Embryonic facial prominence (tissue), 1 donor: ENCODE measurements around the gene ATOX1.
A peak's percentile ranks its signal among the peaks of the same experiment; 100 is the strongest.

Source experiments
- DNase-seq: peaks from one replicate; pipeline ENCODE4 v3.0.0-alpha.2; 2016; ENCODE audit errors: extremely low spot score

The ATOX1 gene

GRCh38 chr5:151770383-151771258 lies 12.2 kb upstream of the ATOX1 start:
- peak; percentile 40 for DNase-seq

DNA sequence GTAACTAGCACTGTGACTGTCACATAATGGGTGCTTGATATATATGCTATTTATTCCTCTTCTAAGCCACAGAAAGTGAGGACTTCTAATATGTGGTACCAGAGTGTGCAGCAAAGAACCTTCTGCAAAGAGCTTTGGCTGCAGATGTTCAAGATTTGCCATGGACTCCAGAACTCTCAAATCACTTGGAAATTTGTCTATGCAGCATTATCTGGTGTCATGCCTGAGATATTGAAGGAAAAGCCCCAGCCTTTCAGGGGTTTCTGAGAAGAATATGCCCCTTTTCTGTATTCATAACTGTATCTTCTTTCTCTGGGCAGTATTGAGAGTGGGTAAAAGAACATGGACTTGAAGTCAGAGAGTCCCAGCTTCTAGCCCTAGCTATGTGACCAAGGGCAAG lies 8.5 kb upstream of the ATOX1 start:
- DNase-seq: no peak

DNA sequence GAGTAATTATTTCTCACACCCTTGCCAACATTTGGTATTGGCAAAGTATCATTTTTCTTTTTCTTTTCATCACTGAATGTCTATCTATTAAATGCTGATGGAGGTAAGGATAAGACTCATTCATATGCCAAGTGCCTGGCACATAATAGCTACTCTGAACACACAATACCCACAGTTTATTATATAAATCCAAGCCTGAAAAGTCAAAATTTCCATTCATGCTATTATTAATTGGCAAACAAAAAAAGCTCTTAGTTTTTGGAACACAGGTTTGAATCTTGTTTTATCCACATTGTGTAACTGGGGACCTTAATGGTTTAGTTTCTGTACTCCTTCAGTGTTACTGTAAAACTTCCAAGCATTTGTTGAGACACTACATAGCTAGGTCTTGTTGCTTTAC lies 6.4 kb upstream of the ATOX1 start:
- no peak for DNase-seq

GRCh38 chr5:151758141-151758429 lies 346 bp downstream of the ATOX1 start:
- no peak for DNase-seq

DNA sequence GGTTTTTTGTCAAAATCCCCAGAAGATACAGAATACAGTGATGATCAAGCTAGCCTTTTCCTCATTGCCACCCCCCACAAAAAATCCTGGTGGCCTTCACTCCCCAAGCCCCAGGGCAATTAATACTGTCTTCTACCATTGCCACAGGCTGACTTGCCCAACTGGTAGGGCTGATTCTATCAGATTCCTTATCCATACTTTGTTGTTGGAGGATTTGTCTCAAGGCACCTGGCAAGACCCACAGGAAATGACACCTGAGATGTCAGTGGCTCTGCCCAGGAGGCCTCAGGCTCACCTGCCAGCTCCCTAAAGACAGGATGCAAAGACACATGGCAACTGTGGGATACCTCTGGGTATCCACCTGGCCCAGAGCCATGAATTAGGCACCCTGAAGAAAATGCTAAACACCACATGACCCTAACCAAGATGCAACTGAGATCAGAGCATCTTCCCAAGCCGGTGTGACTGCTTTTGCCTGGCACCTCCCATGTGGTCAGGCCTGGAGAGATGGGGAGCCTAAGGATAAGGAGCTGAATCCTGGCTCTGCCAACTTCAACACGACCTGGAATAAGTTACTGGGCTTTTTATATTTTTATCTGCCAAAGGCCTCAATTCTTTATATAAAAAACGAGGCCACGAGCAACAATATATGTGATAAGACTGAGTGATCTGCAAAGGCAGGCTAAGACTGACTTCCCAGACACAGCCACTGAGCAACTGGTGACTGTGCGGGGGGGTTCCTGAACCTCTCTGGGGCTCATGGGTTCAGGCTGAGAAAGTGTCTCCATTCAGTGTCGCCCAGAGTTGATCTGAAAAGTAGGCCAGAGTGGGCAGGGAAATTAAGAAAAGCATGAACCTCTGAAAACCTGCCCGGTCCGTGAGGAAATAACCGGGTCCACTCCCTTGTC lies 944 bp downstream of the ATOX1 start:
- no peak for DNase-seq

GRCh38 chr5:151755383-151755782 lies 3.0 kb downstream of the ATOX1 start:
- DNase-seq: no peak

GRCh38 chr5:151751593-151751992 lies 6.8 kb downstream of the ATOX1 start:
- DNase-seq: no peak

DNA sequence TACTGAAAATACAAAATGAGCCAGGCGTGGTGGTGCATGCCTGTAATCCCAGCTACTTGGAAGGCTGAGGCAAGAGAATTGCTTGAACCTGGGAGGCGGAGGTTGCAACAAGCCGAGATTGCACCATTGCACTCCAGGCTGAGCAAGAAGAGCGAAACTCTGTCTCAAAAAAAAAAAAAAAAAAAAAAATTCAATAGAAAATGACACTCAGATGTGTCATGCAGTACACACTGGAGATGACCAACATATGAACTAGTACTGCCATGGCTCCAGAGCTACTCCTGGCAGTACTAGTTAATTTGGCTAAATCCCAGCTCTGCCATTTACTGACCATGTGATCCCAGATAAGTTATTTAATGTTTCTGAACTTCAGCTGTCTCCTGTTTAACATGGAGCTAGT lies 7.3 kb downstream of the ATOX1 start:
- DNase-seq: no peak

GRCh38 chr5:151750121-151750520 lies 8.3 kb downstream of the ATOX1 start:
- no peak for DNase-seq

- DNase-seq: no peak
Measured at GRCh38 chr5:151745071-151745705, 13.2 kb downstream of the ATOX1 start.

- DNase-seq: no peak
Measured at GRCh38 chr5:151743530-151743929, 14.9 kb downstream of the ATOX1 start.

- no peak for DNase-seq
Measured at GRCh38 chr5:151742870-151743294, 15.5 kb downstream of the ATOX1 start.

DNA sequence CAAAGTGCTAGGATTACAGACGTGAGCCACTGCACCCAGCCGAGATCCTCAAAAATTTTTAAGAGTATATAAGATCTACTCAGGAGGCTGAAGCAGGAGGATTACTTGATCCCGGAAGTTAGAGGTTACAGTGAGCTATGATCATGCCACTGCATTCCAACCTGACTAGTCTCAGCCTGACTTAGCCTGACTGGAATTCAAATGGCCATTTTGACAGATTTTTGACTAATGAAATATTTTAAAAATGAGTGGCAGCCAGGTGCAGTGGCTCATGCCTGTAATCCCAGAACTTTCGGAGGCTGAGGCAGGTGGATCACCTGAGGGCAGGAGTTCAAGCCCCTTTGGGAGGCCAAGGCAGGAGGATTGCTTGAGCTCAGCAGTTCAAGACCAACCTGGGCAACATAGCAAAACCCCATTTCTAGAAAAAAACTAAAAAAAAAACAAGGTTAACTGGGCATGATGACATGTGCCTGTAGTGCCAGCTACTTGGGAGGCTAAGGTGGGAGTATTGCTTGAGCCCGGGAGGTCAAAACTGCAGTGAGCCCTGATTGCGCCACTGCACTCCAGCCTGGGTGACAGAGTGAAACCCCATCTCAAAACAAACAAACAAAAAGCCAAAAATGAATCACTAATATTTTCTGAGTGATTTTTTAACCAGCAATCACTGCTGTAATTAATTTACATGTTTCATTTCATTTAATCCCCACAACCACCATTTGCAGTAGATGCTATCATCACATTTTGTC lies 16.6 kb downstream of the ATOX1 start:
- DNase-seq: no peak

GRCh38 chr5:151740958-151741373 lies 17.5 kb downstream of the ATOX1 start:
- no peak for DNase-seq

DNA sequence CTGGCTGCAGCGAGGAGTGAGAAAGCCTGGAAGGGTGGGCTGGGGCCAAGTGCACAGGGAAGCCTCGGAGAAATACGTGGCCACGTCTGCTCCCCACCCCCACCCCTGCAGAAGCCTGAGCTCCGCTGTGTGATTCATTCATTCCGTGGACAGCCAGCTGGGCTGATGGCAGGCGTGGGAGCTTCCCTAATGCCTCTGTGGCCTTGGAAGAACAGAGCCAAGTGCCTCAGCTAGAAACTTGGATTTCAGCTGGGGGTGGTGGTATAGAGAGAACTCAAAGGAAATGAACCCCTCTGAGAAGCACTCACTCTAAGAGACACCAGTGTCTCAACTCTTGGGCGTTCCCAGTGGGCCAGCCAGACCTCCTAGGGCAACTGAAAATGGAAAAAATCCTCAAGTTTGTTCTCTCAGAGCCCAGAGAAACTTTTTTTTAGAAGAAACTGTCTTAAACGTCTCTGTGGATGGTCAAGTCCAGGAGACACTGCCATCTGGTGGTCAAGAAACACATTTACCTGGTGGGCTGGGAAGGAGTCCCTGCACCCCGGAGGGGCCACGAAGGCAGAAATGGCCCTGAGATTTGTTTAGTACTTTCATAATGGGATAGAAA lies 18.0 kb downstream of the ATOX1 start:
- DNase-seq: peak; percentile 72

DNA sequence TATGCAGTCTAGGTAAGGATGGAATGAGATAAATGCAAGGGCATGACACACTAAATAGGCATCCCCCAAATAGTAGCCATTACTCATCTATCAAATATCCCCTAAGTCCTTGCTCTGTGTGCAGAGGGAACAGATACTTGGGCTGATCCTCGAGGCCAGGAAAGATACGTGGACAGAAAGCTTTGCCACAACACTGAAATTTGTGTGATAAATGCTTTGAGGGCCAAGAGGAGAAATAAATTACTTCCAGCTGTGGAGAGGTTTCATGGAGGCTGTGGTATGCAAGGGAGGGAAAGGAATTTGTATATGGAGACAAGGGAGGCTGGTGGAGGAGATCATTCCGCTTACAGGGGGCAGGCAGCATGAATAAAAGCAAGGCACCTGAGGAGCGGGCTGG lies 18.5 kb downstream of the ATOX1 start:
- peak; percentile 57 for DNase-seq

GRCh38 chr5:151739395-151739794 lies 19.0 kb downstream of the ATOX1 start:
- no peak for DNase-seq

DNA sequence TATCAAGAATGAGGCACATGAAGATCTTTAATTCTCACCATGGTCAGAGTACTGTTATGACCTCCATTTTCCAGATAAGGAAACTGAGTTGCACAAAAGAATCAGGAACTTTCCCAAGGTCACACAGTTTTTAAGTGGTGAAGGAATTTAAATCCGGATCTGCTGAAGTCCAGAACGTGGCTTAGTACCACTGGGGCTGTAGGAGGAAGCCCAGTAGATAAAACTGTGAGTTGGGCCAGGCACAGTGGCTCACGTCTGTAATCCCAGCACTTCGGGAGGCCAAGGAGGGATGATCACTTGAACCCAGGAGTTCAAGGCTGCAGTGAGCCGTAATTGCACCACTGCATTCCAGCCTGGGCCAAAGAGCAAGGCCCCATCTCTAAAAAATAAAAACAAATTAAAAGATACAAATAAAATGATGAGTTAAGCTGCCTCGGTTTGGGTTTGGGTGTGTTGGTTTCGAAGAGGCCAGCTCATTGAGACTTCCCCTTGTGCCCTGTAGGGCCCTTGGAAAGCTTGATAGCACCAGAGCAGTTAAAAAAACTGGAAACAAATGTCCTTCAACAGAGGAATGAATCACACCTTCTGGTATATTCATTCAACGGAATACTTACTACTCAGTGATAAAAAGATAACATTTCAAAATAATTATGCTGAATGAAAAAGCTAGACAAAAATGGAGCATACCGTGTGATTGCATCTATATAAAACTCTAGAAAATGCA lies 20.1 kb downstream of the ATOX1 start:
- no peak for DNase-seq

- no peak for DNase-seq
Measured at GRCh38 chr5:151737431-151737830, 21.0 kb downstream of the ATOX1 start.

GRCh38 chr5:151735646-151736045 lies 22.8 kb downstream of the ATOX1 start:
- no peak for DNase-seq

GRCh38 chr5:151734064-151734408 lies 24.4 kb downstream of the ATOX1 start:
- no peak for DNase-seq
